Glutamatergic neuron (in vitro differentiated cells): Measurements from ENCODE around the gene PTPRM. TPM values are rescaled to one million over a fixed set of nuclear protein-coding genes. Genes with fewer than 3 reads are reported as not detected.

Experiments
- DNase-seq: peaks from one replicate; pipeline ENCODE4 v3.0.0; 2022
- H3K27ac Mint-ChIP-seq: one replicate; pipeline ENCODE4 v1.8.0; 2020; ENCODE audit warnings: mild to moderate bottlenecking, mixed read lengths, inconsistent platforms; ENCODE audit not compliant: unreplicated experiment
- H3K27me3 Mint-ChIP-seq: one replicate; pipeline ENCODE4 v1.8.0; 2020; ENCODE audit warnings: mild to moderate bottlenecking, moderate library complexity, mixed read lengths, inconsistent platforms; ENCODE audit not compliant: unreplicated experiment
- H3K36me3 Mint-ChIP-seq: one replicate; pipeline ENCODE4 v1.8.0; 2020; ENCODE audit warnings: mild to moderate bottlenecking, mixed read lengths, inconsistent platforms; ENCODE audit not compliant: unreplicated experiment
- H3K4me1 Mint-ChIP-seq: one replicate; pipeline ENCODE4 v1.8.0; 2020; ENCODE audit warnings: mild to moderate bottlenecking, low read depth, mixed read lengths, inconsistent platforms; ENCODE audit not compliant: unreplicated experiment
- H3K4me3 Mint-ChIP-seq: one replicate; pipeline ENCODE4 v1.8.0; 2020; ENCODE audit warnings: mild to moderate bottlenecking, mixed read lengths, inconsistent platforms; ENCODE audit not compliant: unreplicated experiment
- H3K9me3 Mint-ChIP-seq: one replicate; pipeline ENCODE4 v1.8.0; 2020; ENCODE audit warnings: mild to moderate bottlenecking, moderate library complexity, mixed read lengths, inconsistent platforms; ENCODE audit not compliant: unreplicated experiment
- CTCF ChIP-seq: fragments of 200-600 bp; sonication (generic); IDR thresholded peaks from one replicate; pipeline ENCODE4 v1.5.0; 2021; ENCODE audit not compliant: partially characterized antibody, unreplicated experiment
- total RNA-seq: library from RNA; stranded (reverse); fragmentation: NEBNext Ultra II Directional; extraction: Animal tissue kit (Norgen Biotek cat#: 25700); gene quantifications from one replicate; pipeline ENCODE4 v1.2.1, GENCODE V29; 2021; ENCODE audit not compliant: unreplicated experiment

Gene PTPRM
- total RNA-seq, 1 donor from 2014 or later, result 23.9 TPM

- DNase-seq, result no peak
- Mint-ChIP-seq H3K4me3 (no peak overlapping the region), H3K27me3 (no peaks in the 10 kb centered on the region), H3K9me3 (peaks cover 4% of the 10 kb centered on the region), H3K27ac (no peak overlapping the region), H3K36me3 (no peaks in the 10 kb centered on the region), H3K4me1 (no peaks in the 10 kb centered on the region)
- no peak for TF ChIP-seq CTCF
Observed at GRCh38 chr18:7723558-7723957, 156.4 kb downstream of the PTPRM start.

GRCh38 chr18:7725473-7725872 lies 158.4 kb downstream of the PTPRM start:
- TF ChIP-seq CTCF, result no peak
- H3K36me3 Mint-ChIP-seq, result no peaks in the 10 kb centered on the region
- no peak for DNase-seq
- H3K9me3 Mint-ChIP-seq, result peaks cover 4% of the 10 kb centered on the region
- H3K27me3 Mint-ChIP-seq, result no peaks in the 10 kb centered on the region
- H3K4me3 Mint-ChIP-seq, result no peak overlapping the region
- no peaks in the 10 kb centered on the region for H3K4me1 Mint-ChIP-seq
- H3K27ac Mint-ChIP-seq, result no peak overlapping the region

GRCh38 chr18:7725897-7726296 lies 158.8 kb downstream of the PTPRM start:
- DNase-seq, result no peak
- Mint-ChIP-seq H3K4me1 (no peaks in the 10 kb centered on the region), H3K27me3 (no peaks in the 10 kb centered on the region), H3K27ac (no peak overlapping the region), H3K9me3 (peaks cover 4% of the 10 kb centered on the region), H3K36me3 (no peaks in the 10 kb centered on the region), H3K4me3 (no peak overlapping the region)
- TF ChIP-seq CTCF, result no peak

- Mint-ChIP-seq H3K27ac (no peak overlapping the region), H3K4me1 (no peaks in the 10 kb centered on the region), H3K27me3 (no peaks in the 10 kb centered on the region), H3K36me3 (no peaks in the 10 kb centered on the region), H3K9me3 (peaks cover 4% of the 10 kb centered on the region), H3K4me3 (no peak overlapping the region)
- no peak for TF ChIP-seq CTCF
- no peak for DNase-seq
Observed at GRCh38 chr18:7726522-7726921, 159.4 kb downstream of the PTPRM start.

GRCh38 chr18:7727361-7728076 lies 160.4 kb downstream of the PTPRM start:
- H3K4me3 Mint-ChIP-seq, result no peak overlapping the region
- H3K36me3 Mint-ChIP-seq, result no peaks in the 10 kb centered on the region
- DNase-seq, result no peak
- H3K27ac Mint-ChIP-seq, result no peak overlapping the region
- no peak for TF ChIP-seq CTCF
- H3K27me3 Mint-ChIP-seq, result no peaks in the 10 kb centered on the region
- peaks cover 4% of the 10 kb centered on the region for H3K9me3 Mint-ChIP-seq
- no peaks in the 10 kb centered on the region for H3K4me1 Mint-ChIP-seq
